ENCODE data around the gene ACMSD.

- TF ChIP-seq, protein P1, sequence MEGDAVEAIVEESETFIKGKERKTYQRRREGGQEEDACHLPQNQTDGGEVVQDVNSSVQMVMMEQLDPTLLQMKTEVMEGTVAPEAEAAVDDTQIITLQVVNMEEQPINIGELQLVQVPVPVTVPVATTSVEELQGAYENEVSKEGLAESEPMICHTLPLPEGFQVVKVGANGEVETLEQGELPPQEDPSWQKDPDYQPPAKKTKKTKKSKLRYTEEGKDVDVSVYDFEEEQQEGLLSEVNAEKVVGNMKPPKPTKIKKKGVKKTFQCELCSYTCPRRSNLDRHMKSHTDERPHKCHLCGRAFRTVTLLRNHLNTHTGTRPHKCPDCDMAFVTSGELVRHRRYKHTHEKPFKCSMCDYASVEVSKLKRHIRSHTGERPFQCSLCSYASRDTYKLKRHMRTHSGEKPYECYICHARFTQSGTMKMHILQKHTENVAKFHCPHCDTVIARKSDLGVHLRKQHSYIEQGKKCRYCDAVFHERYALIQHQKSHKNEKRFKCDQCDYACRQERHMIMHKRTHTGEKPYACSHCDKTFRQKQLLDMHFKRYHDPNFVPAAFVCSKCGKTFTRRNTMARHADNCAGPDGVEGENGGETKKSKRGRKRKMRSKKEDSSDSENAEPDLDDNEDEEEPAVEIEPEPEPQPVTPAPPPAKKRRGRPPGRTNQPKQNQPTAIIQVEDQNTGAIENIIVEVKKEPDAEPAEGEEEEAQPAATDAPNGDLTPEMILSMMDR (IDR thresholded peaks at IDR 0.05; ENCODE audit: poor library complexity, severe bottlenecking): no peak
- TF ChIP-seq TAF1 (IDR thresholded peaks at IDR 0.05; ENCODE audit: low read depth): no peak
- TF ChIP-seq REST (IDR thresholded peaks at IDR 0.05; ENCODE audit: borderline replicate concordance): no peak
Observed at GRCh38 chr2:134919341-134920210, 81.2 kb downstream of the ACMSD start.

Data from neural cell (in vitro differentiated cells).